Colon (tissue), 2 donors: ENCODE results near the gene STARD13.

Source experiments
- FAIRE-seq: peaks from 2 replicates; lab custom pipeline; 2012; peaks lifted over from hg19 to GRCh38; lab: Jason Lieb, UNC
- donor health status: control.
- donor health status: control.

The STARD13 gene

GRCh38 chr13:33227927-33228647, 57.5 kb downstream of the STARD13 start:
- FAIRE-seq: no peak

- no peak for FAIRE-seq
These were observed 60.9 kb downstream of the STARD13 start for GRCh38 chr13:33224686-33225085.

DNA sequence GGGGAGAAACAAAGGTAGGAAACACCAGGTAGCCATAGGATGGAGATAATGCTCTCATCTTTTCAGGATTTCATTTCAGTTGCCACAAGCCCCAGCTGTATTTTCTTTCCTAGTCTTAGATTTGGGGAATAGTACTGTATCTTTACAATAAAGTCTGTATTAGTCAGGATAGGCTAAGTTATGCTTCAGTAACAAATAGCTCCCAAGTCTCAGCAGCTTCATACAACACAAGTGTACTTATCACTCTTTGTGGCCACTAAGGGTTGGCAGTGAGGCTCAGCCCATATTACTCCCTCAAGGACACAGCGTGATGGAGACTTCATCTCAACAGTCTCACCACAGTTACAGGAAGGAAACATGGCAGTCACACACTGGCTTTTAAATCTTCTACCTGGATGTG, 61.4 kb downstream of the STARD13 start:
- no peak for FAIRE-seq

GRCh38 chr13:33219926-33220325, 65.6 kb downstream of the STARD13 start:
- no peak for FAIRE-seq

DNA sequence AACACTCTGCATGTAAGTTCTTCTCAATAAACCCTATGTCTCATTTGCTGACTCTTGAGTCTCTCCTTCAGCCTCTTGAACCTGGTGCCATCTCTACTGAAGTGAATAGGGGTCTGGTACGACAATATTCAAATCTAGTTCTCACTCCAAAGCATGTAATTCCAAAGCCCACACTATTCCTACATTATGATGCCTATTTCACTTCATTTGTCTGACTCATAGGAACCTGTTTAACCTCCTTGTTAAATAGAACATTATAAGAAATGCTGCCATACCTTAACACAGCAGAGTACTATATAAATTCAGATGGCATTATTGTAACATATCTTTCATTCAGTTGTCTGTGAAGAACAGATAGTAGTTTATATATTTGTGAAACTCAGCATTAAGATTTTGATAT, 67.1 kb downstream of the STARD13 start:
- FAIRE-seq: no peak

GRCh38 chr13:33218020-33218419, 67.5 kb downstream of the STARD13 start:
- no peak for FAIRE-seq

DNA sequence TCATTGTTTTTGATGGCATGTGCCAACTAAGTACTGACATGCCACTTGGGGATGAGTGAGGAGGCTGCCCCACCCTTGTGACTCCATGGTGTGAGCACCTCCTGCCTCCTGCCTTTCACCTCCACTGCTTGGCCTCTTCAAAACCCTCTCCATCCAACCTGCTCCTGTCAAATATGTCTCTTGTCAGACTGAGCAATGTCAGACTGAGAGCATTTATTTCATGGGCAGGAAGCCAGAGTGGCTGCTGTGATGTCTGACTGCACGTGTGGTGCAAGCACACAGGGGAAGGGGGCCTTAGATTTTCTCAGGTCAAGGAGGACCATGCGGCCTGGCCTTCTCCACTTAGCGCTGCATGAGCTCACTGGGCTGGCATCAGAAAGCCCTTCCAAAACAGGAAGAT, 68.3 kb downstream of the STARD13 start:
- no peak for FAIRE-seq

GRCh38 chr13:33213797-33214196, 71.8 kb downstream of the STARD13 start:
- no peak for FAIRE-seq

- FAIRE-seq: no peak
These were observed 72.4 kb downstream of the STARD13 start for GRCh38 chr13:33213024-33213768.

DNA sequence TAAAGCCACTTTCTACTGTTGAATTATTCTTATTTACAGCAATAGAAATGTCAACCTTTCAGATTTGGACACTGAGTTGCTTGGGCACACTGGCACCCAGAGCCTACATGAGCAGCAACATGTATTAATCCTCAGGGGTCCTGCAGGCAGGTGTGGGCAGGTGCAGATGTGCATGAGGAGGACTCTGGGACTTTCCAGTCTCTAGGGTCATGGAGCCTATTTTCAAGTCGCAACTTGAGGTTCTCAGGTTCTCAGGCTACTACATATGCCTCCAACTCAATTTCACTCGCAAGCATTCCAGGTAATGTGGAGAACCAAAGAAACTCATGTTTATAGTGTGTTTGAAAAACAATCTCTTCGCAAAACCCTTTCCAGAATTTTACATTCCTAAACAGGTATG, 73.2 kb downstream of the STARD13 start:
- no peak for FAIRE-seq

DNA sequence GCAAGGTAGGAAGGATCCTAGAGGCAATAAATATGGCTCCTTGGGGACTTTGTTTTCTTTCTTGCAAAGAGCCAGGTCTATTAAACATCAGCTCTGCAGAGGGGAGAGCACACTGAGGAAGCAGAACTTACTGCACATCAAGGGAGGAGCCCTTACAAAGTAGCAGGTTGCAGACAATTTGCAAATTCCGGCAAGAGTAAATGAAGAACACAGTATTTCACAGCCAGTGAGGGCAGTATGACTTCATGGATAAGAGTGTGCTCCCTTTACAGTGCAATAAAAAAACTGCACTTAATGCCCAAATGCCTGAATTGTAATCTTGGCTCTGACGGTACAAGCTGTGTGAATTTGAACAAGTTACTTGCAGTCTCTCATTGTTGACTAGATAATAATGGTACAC, 75.5 kb downstream of the STARD13 start:
- FAIRE-seq: no peak

- FAIRE-seq: no peak
These were observed 77.0 kb downstream of the STARD13 start for GRCh38 chr13:33208290-33209220.

GRCh38 chr13:33207615-33207961, 78.0 kb downstream of the STARD13 start:
- FAIRE-seq: no peak

DNA sequence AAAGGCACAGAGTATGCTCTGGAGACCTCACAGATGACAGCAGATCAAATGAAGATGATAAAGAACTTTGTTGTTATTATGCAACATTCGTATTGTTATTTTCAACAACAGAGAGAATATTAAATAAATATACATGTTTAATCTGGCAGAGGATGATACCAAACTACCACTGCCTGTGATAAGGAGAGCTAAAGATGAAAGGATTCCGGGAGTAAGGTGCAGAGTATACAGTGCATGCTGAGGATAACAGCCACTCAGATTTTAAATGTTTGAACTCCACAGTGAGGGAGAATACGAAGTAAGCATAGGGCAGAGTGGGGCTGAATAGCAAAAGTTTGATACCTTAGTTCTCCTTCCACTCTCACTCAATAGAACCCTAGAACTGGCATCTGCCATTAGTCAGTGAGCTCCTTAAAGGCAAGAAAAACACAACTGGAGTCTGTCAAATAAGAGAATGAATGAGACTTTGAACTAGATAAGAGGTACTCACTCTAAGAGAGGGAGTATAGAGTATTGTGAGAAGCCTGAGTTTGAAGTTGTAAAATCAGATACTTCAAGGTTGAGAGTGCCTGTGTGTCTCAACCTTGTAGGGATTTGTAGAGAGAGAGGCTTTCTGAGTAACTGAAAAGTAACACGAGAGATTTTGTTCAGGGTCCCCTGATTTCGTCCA, 78.5 kb downstream of the STARD13 start:
- no peak for FAIRE-seq

GRCh38 chr13:33206425-33206824, 79.1 kb downstream of the STARD13 start:
- FAIRE-seq: no peak

DNA sequence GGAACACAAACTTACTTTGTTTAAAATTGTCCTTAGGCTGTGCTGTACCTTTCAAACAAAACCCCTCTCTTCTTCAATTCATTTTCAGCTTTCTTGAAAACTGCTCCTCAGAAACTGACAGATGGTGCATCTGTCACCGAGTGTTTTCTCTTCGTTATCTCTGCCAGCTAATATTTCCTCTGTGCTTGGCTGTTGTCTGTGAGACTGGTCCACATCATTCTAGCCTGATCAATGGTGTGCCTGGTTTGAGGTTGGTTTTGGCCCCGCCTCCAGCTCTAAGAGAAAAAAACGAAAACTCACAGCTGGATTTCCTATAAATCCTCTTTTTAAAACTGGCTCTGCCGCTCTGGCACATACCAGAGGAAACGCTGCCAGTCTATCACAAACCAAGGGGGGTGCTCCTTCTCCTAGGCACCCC, 79.7 kb downstream of the STARD13 start:
- FAIRE-seq: no peak

GRCh38 chr13:33205224-33205623, 80.3 kb downstream of the STARD13 start:
- FAIRE-seq: no peak

GRCh38 chr13:33204130-33204927, 81.2 kb downstream of the STARD13 start:
- no peak for FAIRE-seq

DNA sequence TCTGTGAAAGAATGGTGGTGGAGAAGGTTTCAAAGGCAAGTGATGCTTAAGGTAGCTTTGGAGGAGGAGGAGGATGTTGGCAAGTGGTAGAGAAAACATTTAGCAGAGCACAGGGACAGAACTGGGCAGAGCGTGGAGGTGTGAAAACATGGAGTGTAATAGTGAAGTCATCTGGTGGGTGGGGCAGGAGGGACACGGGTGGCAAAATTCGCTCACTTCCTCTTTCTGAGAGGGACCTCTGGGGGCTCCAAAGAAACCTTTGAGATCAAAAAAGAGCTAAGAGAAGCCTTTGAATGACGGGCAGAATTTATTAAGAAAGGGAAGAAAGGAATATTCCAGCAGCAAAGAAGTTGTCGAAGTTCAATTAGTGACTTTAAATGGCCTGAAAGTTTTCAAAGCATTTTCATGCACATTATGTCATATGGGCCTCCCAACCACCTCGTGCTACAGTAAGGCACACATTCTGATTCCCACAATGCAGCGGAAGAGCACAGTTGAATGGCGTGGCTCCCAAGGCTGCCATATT, 82.8 kb downstream of the STARD13 start:
- FAIRE-seq: no peak

DNA sequence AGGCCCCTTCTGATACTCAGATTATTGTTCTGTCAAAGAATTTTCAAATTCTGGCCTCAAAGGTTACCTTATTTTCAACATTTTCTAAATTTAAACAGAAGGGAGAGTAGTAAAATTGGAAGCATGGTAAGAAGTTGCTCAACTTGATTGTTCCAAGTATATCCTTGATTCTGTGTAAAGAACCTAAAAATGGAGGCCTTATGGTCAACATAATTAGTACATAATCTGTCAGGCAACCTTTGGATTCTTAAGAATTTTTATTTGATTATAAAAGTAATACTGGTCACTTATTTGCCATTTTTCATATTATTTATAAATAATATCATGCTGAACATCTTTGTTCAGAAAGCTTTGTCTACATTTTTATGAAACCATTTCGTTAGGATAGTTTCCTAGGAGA, 83.9 kb downstream of the STARD13 start:
- no peak for FAIRE-seq

DNA sequence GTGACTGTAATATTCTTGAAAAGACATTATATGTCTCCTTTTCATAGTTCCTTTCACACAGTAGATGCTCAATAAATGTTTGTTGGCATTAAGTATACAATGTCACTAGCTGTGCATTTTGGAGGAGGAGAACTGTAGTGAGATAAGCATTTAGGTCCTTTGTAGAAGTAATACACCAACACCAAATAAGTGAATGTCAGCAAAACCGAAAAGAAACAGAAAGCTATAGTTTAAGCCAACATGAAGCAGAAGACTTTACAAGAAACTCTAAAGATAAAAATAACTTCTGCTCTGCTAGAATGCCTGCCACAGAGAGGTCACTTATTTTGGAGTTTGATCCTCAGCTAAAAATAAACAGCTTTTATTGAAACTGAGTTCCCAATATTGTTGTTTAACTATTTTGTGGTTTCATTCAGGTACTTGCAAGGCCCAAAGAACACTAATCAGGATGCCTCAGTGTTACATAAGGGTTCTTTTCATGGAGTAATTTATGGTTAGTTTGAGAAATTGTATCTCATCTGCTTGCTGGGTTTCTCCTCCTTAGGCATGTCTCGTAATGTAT, 86.2 kb downstream of the STARD13 start:
- FAIRE-seq: no peak
